A549 (cell line): Measurements from ENCODE around the gene LDB1. TPM values are rescaled to one million over a fixed set of nuclear protein-coding genes. Genes with fewer than 3 reads are reported as not detected.

Experiments
- ATAC-seq, 2 experiments: fragments of 200-7000 bp in 1 of 2; fragments of >200 bp in 1 of 2; cut with Nextera tagmentation in 1 of 2; cut with Tn5 transposase in 1 of 2; 3 replicates each; pipeline versions ENCODE4 v1.8.0 to v1.9.1; 2018 to 2020; ENCODE audit warnings: mild to moderate bottlenecking in 1 of 2, moderate library complexity in 1 of 2
- CTCF ChIA-PET: fragments of 300-600 bp; sonication (Branson Sonifier 250); formaldehyde crosslinking; extraction: SDS; loops from one replicate; lab custom pipeline; 2021; ENCODE audit warnings: antibody characterized with exemption, inconsistent platforms; lab: Yijun Ruan, JAX
- POLR2A ChIA-PET: fragments of 350-600 bp; formaldehyde crosslinking; extraction: SDS; loops from one replicate; lab custom pipeline; 2021; ENCODE audit warnings: antibody characterized with exemption, inconsistent platforms; lab: Yijun Ruan, JAX
- DNase-seq, 2 experiments: peaks; one replicate each; pipeline versions ENCODE4 v3.0.0 to v3.0.0-alpha.2; 2011 to 2016; ENCODE audit warnings: low read depth in 1 of 2, low spot score in 1 of 2
- FAIRE-seq: peaks from 2 replicates; lab custom pipeline; 2011; peaks lifted over from hg19 to GRCh38; lab: Jason Lieb, UNC
- H3K27ac ChIP-seq, 2 experiments: fragments of >200 bp; sonication (Bioruptor Twin); formaldehyde crosslinking; 3 replicates each; pipeline ENCODE4 v1.5.1; 2016 to 2017
- H3K4me1 ChIP-seq: fragments of >200 bp; sonication (Bioruptor Twin); formaldehyde crosslinking; 3 replicates; pipeline ENCODE4 v1.6.1; 2016
- H3K4me2 ChIP-seq: fragments of >200 bp; sonication (Bioruptor Twin); formaldehyde crosslinking; 3 replicates; pipeline ENCODE4 v1.6.1; 2016
- H3K4me3 ChIP-seq: fragments of >200 bp; sonication (Bioruptor Twin); formaldehyde crosslinking; 3 replicates; pipeline ENCODE4 v1.5.1; 2016
- H3K9me3 ChIP-seq: fragments of >200 bp; sonication (Bioruptor Twin); formaldehyde crosslinking; 3 replicates; pipeline ENCODE4 v1.6.1; 2016
- ATOH8 ChIP-seq: fragments of 250-450 bp; sonication (Bioruptor Pico); IDR thresholded peaks from 2 replicates; pipeline ENCODE4 v1.5.0; 2020; ENCODE audit warnings: low read depth, mild to moderate bottlenecking, moderate library complexity
- CBX2 ChIP-seq: fragments of 200-600 bp; sonication (generic); IDR thresholded peaks from 2 replicates; pipeline ENCODE4 v1.6.1; 2016; ENCODE audit warnings: low read depth, mild to moderate bottlenecking, borderline replicate concordance
- CBX8 ChIP-seq: fragments of 200-600 bp; sonication (generic); IDR thresholded peaks from 2 replicates; pipeline ENCODE4 v1.6.1; 2016
- CEBPB ChIP-seq, 2 experiments: fragments of >200 bp in 1 of 2; sonication (Bioruptor Twin) in 1 of 2; formaldehyde crosslinking in 1 of 2; IDR thresholded peaks; 2 replicates each; pipeline ENCODE4 v1.6.1; 2012 to 2016
- CHD2 ChIP-seq: fragments of 150-350 bp; IDR thresholded peaks from 2 replicates; pipeline ENCODE4 v1.6.1; 2014; ENCODE audit warnings: low read length; ENCODE audit not compliant: partially characterized antibody
- FOSL2 ChIP-seq, 2 experiments: fragments of 450-650 bp in 1 of 2; fragments of >200 bp in 1 of 2; sonication (Bioruptor Twin) in 1 of 2; formaldehyde crosslinking; IDR thresholded peaks; 2 replicates each; pipeline versions ENCODE4 v1.5.0 to v1.6.1; 2016 to 2020; ENCODE audit warnings: mild to moderate bottlenecking in 1 of 2, moderate library complexity in 1 of 2
- FOXS1 ChIP-seq: fragments of 250-450 bp; sonication (Bioruptor Pico); IDR thresholded peaks from 2 replicates; pipeline ENCODE4 v1.5.0; 2020; ENCODE audit warnings: mild to moderate bottlenecking, moderate library complexity
- HEYL ChIP-seq: fragments of 250-450 bp; sonication (Bioruptor Pico); IDR thresholded peaks from 2 replicates; pipeline ENCODE4 v1.8.0; 2021; ENCODE audit warnings: mild to moderate bottlenecking, moderate library complexity
- HOXB5 ChIP-seq: fragments of 250-450 bp; sonication (Bioruptor Pico); IDR thresholded peaks from 2 replicates; pipeline ENCODE4 v1.5.0; 2020; ENCODE audit warnings: mild to moderate bottlenecking, moderate library complexity
- JUNB ChIP-seq: fragments of >200 bp; sonication (Bioruptor Twin); formaldehyde crosslinking; IDR thresholded peaks from 2 replicates; pipeline ENCODE4 v1.6.1; 2016
- KDM5A ChIP-seq: fragments of 200-600 bp; sonication (generic); IDR thresholded peaks from 2 replicates; pipeline ENCODE4 v1.6.1; 2016; ENCODE audit warnings: antibody characterized with exemption, mild to moderate bottlenecking
- MAZ ChIP-seq: fragments of 150-350 bp; IDR thresholded peaks from 2 replicates; pipeline ENCODE4 v1.6.1; 2014; ENCODE audit warnings: antibody characterized with exemption, low read depth, low read length, borderline replicate concordance
- NR3C1 ChIP-seq: fragments of >200 bp; sonication (Bioruptor Twin); formaldehyde crosslinking; IDR thresholded peaks from 3 replicates; pipeline ENCODE4 v1.6.1; 2017
- PBX3 ChIP-seq: IDR thresholded peaks from 2 replicates; pipeline ENCODE4 v1.6.1; 2012
- PHF8 ChIP-seq: fragments of 200-600 bp; sonication (generic); IDR thresholded peaks from 2 replicates; pipeline ENCODE4 v1.6.1; 2016; ENCODE audit warnings: low read depth, mild to moderate bottlenecking, antibody characterized with exemption, moderate library complexity, borderline replicate concordance
- POLR2AphosphoS2 ChIP-seq: conservative IDR thresholded peaks from 2 replicates; pipeline ENCODE4 v1.6.1; 2012; ENCODE audit warnings: low read length, improper control_type of control experiment, inconsistent platforms
- RAD21 ChIP-seq, 2 experiments: fragments of >200 bp in 1 of 2; sonication (Bioruptor Twin) in 1 of 2; formaldehyde crosslinking in 1 of 2; IDR thresholded peaks in 1 of 2; conservative IDR thresholded peaks in 1 of 2; 2 replicates in 1 of 2; 3 replicates in 1 of 2; pipeline ENCODE4 v1.6.1; 2012 to 2018; ENCODE audit warnings: inconsistent platforms in 1 of 2
- RARB ChIP-seq: fragments of 250-450 bp; sonication (Bioruptor Pico); IDR thresholded peaks from 2 replicates; pipeline ENCODE4 v1.8.0; 2021; ENCODE audit warnings: mild to moderate bottlenecking, moderate library complexity
- RNF2 ChIP-seq: fragments of 200-600 bp; sonication (generic); IDR thresholded peaks from 2 replicates; pipeline ENCODE4 v1.6.1; 2016; ENCODE audit warnings: low read depth, mild to moderate bottlenecking, antibody characterized with exemption, moderate library complexity, borderline replicate concordance
- TP53 ChIP-seq: fragments of 250-450 bp; sonication (Bioruptor Pico); IDR thresholded peaks from 2 replicates; pipeline ENCODE4 v1.5.0; 2021; ENCODE audit warnings: mild to moderate bottlenecking, moderate library complexity
- ZFP36 ChIP-seq: fragments of 450-650 bp; IDR thresholded peaks from 2 replicates; pipeline ENCODE4 v1.6.1; 2014; ENCODE audit warnings: borderline replicate concordance; ENCODE audit not compliant: partially characterized antibody
- ZNF302 ChIP-seq: fragments of 250-450 bp; sonication (Bioruptor Pico); IDR thresholded peaks from 2 replicates; pipeline ENCODE4 v1.9.0; 2021; ENCODE audit warnings: inconsistent platforms, mild to moderate bottlenecking, moderate library complexity
- WGBS: methylation state at CpG from one replicate; pipeline ENCODE4 v1.1.6; 2017; ENCODE audit errors: missing lambda C conversion rate; 5-methylcytosine and 5-hydroxymethylcytosine counted together
- polyA plus RNA-seq, 4 experiments: library from polyadenylated mRNA; depleted of rRNA in 3 of 4; stranded (reverse); fragments of >200 nt; fragmentation: RNase III in 1 of 4; extraction: RNeasy Plus Mini Kit Qiagen cat#74134 plus additional on column Dnase treatment in 1 of 4; gene quantifications; 2 replicates in 3 of 4; 3 replicates in 1 of 4; pipeline ENCODE4 v1.2.3, GENCODE V29; 2011 to 2017
- TF ChIP-seq, protein P1 (sequence below): fragments of >200 bp; sonication (Bioruptor Twin); formaldehyde crosslinking; IDR thresholded peaks from 3 replicates; pipeline ENCODE4 v1.6.1; 2016
- TF ChIP-seq, protein P2 (sequence below): fragments of 250-450 bp; sonication (Bioruptor Pico); IDR thresholded peaks from 2 replicates; pipeline ENCODE4 v1.5.0; 2021; ENCODE audit warnings: mild to moderate bottlenecking, moderate library complexity, borderline replicate concordance
- TF ChIP-seq, protein P3 (sequence below): fragments of 450-650 bp; IDR thresholded peaks from 2 replicates; pipeline ENCODE4 v1.6.1; 2014; ENCODE audit warnings: antibody characterized with exemption

LDB1 gene
- polyA plus RNA-seq, 2 of the 4 experiments (the other 2 are of a cell fraction): 37.2 to 47.0 TPM

- TF ChIP-seq, protein P1, sequence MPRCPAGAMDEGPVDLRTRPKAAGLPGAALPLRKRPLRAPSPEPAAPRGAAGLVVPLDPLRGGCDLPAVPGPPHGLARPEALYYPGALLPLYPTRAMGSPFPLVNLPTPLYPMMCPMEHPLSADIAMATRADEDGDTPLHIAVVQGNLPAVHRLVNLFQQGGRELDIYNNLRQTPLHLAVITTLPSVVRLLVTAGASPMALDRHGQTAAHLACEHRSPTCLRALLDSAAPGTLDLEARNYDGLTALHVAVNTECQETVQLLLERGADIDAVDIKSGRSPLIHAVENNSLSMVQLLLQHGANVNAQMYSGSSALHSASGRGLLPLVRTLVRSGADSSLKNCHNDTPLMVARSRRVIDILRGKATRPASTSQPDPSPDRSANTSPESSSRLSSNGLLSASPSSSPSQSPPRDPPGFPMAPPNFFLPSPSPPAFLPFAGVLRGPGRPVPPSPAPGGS: no peak
- TF ChIP-seq ZNF302: no peak
- no peak for TF ChIP-seq ATOH8
- TF ChIP-seq, all 56 proteins: peak for 0
Observed at GRCh38 chr10:102090772-102091171, 29.4 kb downstream of the LDB1 start (continued).

DNA sequence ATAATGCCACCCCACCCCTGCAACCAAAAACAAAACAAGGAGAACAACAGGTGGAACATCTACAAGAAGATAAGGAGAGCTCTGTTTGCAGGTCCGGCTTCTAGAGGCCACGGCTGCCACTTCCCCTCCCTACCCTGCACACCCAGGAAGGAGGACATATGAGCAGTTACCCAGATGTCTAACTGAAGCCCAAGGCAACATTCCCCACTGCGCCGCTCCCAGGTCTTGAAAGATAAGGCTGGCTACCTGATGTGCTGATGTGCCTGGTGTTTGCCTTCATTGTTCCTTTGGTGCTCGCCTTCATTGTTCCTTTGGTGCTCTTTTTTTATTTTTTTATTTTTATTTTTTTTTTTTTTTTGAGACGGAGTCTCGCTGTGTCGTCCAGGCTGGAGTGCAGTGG is 34.0 kb downstream of the LDB1 start:
- no peak for ATAC-seq
- Histone ChIP-seq H3K27ac (no peak overlapping the region), H3K4me3 (no peak overlapping the region), H3K9me3 (no peaks in the 10 kb centered on the region), H3K4me1 (no peaks in the 10 kb centered on the region), H3K4me2 (no peak overlapping the region)
- 90% methylated on average over 8 of the region's 8 CpGs for WGBS
- POLR2A ChIA-PET: no interaction called here
- CTCF ChIA-PET: interaction anchor here (0.6 to 3.2 kb wide), 4 partner anchors 14 to 60 kb away, joined by 3 to 11 read pairs (median 3); no protein-coding TSS in a partner anchor
- TF ChIP-seq KDM5A: no peak
- TF ChIP-seq, protein P2, sequence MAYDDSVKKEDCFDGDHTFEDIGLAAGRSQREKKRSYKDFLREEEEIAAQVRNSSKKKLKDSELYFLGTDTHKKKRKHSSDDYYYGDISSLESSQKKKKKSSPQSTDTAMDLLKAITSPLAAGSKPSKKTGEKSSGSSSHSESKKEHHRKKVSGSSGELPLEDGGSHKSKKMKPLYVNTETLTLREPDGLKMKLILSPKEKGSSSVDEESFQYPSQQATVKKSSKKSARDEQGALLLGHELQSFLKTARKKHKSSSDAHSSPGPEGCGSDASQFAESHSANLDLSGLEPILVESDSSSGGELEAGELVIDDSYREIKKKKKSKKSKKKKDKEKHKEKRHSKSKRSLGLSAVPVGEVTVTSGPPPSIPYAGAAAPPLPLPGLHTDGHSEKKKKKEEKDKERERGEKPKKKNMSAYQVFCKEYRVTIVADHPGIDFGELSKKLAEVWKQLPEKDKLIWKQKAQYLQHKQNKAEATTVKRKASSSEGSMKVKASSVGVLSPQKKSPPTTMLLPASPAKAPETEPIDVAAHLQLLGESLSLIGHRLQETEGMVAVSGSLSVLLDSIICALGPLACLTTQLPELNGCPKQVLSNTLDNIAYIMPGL (CRISPR knock-in tag): no peak
- TF ChIP-seq TP53: no peak
- TF ChIP-seq FOXS1: no peak
- TF ChIP-seq RNF2: no peak
- no peak for TF ChIP-seq HEYL (CRISPR knock-in tag)
- no peak for TF ChIP-seq NR3C1
- TF ChIP-seq CEBPB (IDR thresholded peaks at IDR 0.05): no peak
- no peak for TF ChIP-seq RAD21 (conservative IDR thresholded peaks at IDR 0.05 in 1 of 2, IDR thresholded peaks at IDR 0.05 in 1 of 2)
- TF ChIP-seq RARB (CRISPR knock-in tag): no peak
- no peak for TF ChIP-seq CBX2
- no peak for TF ChIP-seq POLR2AphosphoS2
- TF ChIP-seq, protein P3, sequence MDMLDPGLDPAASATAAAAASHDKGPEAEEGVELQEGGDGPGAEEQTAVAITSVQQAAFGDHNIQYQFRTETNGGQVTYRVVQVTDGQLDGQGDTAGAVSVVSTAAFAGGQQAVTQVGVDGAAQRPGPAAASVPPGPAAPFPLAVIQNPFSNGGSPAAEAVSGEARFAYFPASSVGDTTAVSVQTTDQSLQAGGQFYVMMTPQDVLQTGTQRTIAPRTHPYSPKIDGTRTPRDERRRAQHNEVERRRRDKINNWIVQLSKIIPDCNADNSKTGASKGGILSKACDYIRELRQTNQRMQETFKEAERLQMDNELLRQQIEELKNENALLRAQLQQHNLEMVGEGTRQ: no peak
- TF ChIP-seq PHF8: no peak
- no peak for TF ChIP-seq MAZ
- TF ChIP-seq FOSL2 (IDR thresholded peaks at IDR 0.05): no peak
- no peak for TF ChIP-seq FOSL2 (CRISPR knock-in tag; IDR thresholded peaks at IDR 0.05)
- no peak for TF ChIP-seq ZFP36
- DNase-seq: no peak
- FAIRE-seq: no peak

GRCh38 chr10:102085336-102085735 is 34.8 kb downstream of the LDB1 start:
- Histone ChIP-seq H3K4me3 (no peak overlapping the region), H3K4me2 (no peak overlapping the region), H3K4me1 (no peaks in the 10 kb centered on the region)
- ChIA-PET CTCF (interaction anchor here (3.2 kb wide), 1 partner anchor 13 kb away, joined by 11 read pairs; no protein-coding TSS in a partner anchor), POLR2A (no interaction called here)
- no peak for DNase-seq
- FAIRE-seq: no peak
- WGBS: 75% methylated on average over 3 of the region's 3 CpGs
- TF ChIP-seq ATOH8 (no peak), HOXB5 (CRISPR knock-in tag) (no peak), FOSL2 (IDR thresholded peaks at IDR 0.05) (no peak), FOSL2 (CRISPR knock-in tag; IDR thresholded peaks at IDR 0.05) (no peak), CBX8 (no peak), TP53 (no peak), HEYL (CRISPR knock-in tag) (no peak), PBX3 (no peak), CHD2 (no peak), JUNB (no peak)
- TF ChIP-seq, all 56 proteins: peak for 0
- no peaks in the 10 kb centered on the region for H3K9me3 ChIP-seq
- no peak for ATAC-seq
- no peak overlapping the region for H3K27ac ChIP-seq
